ENCODE results near the gene EPO.
"Not testable (repeated sequence)": the region's sequence is repeated elsewhere in the genome, so short reads cannot be mapped to it uniquely, and the experiment has no call there.

The EPO gene

DNA sequence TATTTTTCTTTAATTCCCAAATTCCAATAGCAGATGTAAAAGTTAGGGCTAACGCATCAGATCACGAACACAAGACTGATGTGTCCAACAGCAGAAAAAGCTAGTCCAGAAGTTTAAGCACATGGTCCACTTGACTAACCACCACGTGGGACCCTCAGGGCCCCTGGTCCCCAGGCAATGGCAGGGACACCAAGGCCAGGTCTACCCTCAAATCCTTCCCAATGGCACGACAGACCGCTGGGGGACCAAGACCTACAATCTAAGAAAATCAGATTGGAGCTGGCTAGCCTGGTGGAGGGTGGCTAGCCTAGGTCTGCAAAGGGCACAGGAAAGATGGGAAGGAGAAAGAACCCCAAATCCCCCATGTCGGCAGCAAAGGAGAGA is 27.7 kb upstream of the EPO start:
- H3K4me3 ChIP-seq (ENCODE audit: low read depth, low read length) = peak overlapping the region; percentile 74
- TF ChIP-seq, protein P1, sequence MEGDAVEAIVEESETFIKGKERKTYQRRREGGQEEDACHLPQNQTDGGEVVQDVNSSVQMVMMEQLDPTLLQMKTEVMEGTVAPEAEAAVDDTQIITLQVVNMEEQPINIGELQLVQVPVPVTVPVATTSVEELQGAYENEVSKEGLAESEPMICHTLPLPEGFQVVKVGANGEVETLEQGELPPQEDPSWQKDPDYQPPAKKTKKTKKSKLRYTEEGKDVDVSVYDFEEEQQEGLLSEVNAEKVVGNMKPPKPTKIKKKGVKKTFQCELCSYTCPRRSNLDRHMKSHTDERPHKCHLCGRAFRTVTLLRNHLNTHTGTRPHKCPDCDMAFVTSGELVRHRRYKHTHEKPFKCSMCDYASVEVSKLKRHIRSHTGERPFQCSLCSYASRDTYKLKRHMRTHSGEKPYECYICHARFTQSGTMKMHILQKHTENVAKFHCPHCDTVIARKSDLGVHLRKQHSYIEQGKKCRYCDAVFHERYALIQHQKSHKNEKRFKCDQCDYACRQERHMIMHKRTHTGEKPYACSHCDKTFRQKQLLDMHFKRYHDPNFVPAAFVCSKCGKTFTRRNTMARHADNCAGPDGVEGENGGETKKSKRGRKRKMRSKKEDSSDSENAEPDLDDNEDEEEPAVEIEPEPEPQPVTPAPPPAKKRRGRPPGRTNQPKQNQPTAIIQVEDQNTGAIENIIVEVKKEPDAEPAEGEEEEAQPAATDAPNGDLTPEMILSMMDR (IDR thresholded peaks at IDR 0.05; ENCODE audit: low read depth, low read length) = no peak
- in situ Hi-C loops (cut with HindIII; ENCODE audit: low sequenced_read_pairs) = no loop called here
- no peak for DNase-seq (ENCODE audit: low read depth, low spot score)

DNA sequence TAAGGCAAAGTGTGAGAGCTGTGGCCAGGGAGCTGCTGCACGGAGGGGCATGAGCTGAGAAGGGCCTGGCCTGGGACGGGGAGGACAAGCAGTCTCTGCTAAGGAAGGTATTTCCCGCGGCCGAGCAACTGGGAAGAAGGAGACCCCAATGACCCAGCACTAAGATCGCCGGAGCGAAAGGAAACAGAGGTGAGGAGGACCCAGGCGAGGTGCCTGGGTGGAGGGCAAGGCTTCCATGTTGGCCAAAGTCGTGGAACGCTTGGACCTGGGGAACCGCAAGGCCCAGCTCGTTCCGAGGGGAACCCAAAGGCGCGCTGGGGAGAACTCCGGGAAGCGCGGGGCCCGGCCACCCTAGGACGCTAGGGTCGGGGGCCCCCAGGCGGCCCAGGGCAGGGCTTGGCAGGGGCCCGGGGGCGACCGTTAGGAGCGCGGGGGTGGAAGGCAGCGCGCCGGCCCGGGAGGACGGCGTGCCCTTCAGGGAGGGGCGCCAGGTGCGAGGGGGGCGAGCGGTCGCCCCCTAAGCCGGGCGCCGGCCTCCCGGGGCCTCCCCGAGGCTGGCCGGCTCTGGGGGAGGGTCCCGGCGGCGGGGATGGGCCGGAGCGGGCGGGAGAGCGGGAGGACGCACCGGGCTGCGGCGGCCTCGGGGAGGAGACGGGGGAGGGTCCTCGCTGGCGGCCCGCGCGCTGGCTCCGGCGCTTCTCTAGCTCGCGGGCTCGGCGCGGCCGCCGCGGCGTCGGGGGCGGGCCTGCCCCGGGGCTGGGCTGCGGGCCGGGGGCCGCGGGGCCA is 26.8 kb upstream of the EPO start:
- in situ Hi-C loops (cut with HindIII; ENCODE audit: low sequenced_read_pairs) = no loop called here
- TF ChIP-seq, protein P1 (IDR thresholded peaks at IDR 0.05; ENCODE audit: low read depth, low read length) = no peak
- H3K4me3 ChIP-seq (ENCODE audit: low read depth, low read length) = peak overlapping the region; percentile 74
- DNase-seq (ENCODE audit: low read depth, low spot score) = no peak

DNA sequence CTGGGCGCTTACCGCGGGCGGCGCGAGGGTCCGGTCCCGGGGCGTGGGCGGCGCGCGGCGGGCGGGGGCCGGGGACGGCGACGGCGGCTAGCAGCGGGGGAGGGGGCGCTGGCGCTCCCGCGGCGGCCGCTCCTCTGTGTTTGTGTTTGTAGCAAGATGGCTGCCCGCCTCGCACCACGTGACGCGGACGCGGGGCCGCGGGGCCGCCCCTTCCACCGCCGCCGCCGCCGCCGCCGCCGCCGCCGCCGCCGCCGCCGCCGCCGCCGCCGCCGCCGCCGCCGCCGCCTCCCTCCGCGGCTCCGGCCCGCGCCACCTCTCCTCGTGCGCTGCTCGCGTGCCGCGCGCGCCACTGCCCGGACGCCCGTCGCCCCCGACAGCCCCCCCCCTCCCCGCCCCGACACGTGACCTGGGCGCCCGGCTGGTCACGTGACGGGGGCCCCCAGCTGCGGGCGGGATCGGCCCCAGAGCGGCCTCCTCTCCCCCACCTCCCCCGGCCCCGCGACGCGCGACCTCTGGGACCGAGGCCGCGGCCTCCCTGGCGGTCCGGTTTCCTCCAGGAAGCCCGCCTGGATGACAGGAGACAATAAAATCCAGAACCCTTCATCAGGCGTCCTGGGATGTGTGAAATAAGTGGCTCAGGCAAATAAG is 26.0 kb upstream of the EPO start, which contains the start of gene GIGYF1:
Gene GIGYF1 (minus strand): TSS at position 153 of the 648 bp plus-strand sequence. CDS start 6,012 bp downstream, outside the sequence.
- in situ Hi-C loops (cut with HindIII; ENCODE audit: low sequenced_read_pairs) = no loop called here
- TF ChIP-seq, protein P1 (IDR thresholded peaks at IDR 0.05; ENCODE audit: low read depth, low read length) = no peak
- peak within 1 kb of the TSS; percentile 74 for H3K4me3 ChIP-seq (ENCODE audit: low read depth, low read length)
- DNase-seq (ENCODE audit: low read depth, low spot score) = peak; percentile 48

DNA sequence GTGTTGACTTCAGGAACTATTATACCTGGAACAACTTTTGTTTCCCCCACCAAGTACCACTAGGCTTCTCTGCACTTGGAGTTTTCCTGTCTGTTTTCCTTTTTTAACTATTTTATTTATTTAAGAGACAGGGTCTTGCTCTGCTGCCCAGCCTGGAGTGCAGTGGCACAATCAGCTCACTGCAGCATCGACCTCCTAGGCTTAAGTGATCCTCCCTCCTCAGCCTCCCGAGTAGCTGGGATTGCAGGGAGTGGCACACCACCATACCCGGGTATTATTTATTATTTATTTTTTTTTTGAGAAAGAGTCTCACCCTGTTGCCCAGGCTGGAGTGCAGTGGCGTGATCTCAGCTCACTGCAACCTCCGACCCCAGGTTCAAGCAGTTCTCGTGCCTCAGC is 24.1 kb upstream of the EPO start:
- DNase-seq (ENCODE audit: low read depth, low spot score) = no peak
- no peak overlapping the region for H3K4me3 ChIP-seq (ENCODE audit: low read depth, low read length)
- in situ Hi-C loops (cut with HindIII; ENCODE audit: low sequenced_read_pairs) = no loop called here
- TF ChIP-seq, protein P1 (IDR thresholded peaks at IDR 0.05; ENCODE audit: low read depth, low read length) = no peak

DNA sequence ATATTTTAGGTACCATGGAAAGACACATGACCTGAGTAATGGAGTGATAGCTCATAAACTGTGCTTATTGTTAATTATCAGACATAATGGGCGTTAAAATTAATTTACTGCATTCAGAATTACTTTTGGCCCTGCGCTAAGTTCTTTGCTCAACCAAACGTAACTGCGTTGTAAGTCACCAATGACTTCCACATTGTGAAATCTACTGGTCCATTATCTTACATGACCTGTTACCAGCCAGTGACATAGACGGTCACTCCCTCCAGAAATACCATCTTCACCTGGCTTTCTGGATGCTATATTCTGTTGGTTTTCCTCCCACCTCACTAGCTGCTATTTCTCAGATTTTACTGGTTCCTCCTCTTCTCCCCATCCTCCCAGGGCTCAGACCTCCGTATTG is 21.2 kb upstream of the EPO start:
- DNase-seq (ENCODE audit: low read depth, low spot score) = no peak
- H3K4me3 ChIP-seq (ENCODE audit: low read depth, low read length) = no peak overlapping the region
- TF ChIP-seq, protein P1 (IDR thresholded peaks at IDR 0.05; ENCODE audit: low read depth, low read length) = no peak
- in situ Hi-C loops (cut with HindIII; ENCODE audit: low sequenced_read_pairs) = no loop called here

DNA sequence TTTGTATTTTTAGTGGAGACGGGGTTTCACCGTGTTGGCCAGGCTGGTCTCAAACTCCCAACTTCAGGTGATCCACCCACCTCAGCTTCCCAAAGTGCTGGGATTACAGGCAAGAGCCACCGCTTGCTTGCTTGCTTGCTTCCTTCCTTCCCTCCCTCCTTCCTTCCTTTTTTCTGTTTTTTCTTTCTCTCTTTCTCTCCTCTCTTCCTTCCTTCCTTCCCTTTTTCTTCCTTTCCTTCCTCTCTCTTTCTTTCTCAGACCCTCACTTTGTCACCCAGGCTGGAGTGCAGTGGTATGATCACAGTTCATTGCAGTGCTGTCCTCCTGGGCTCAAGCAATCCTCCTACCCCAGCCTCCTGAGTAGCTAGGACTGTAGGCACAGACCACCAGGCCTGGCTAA is 19.2 kb upstream of the EPO start:
- DNase-seq (ENCODE audit: low read depth, low spot score); in situ Hi-C loops (cut with HindIII; ENCODE audit: low sequenced_read_pairs); H3K4me3 ChIP-seq (ENCODE audit: low read depth, low read length): not testable (repeated sequence)

DNA sequence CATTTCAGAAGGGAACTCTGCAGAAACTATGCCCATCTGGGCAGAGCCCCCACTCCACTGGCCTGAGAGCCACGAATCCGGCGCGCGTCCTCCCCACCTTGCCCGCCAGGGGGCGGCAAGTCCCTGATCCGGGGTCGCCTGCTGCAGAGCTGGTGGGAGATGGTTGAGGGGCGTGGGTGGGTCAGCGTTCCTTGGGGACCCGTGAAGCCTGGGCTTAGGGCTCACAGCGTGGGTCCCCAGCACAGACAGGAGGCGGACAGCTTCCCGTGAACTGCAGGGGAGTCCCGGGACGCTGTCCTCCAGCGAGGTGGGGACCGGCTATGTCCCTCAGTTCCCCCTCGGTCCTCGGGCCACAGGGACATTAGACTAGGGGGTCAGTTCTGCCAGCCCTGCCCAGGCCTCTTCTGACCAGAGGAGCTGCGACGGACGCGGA is 14.9 kb upstream of the EPO start:
- peak; percentile 72 for DNase-seq (ENCODE audit: low read depth, low spot score)
- H3K4me3 ChIP-seq (ENCODE audit: low read depth, low read length) = peak overlapping the region; percentile 82
- in situ Hi-C loops (cut with HindIII; ENCODE audit: low sequenced_read_pairs) = no loop called here
- TF ChIP-seq, protein P1 (IDR thresholded peaks at IDR 0.05; ENCODE audit: low read depth, low read length) = peak; percentile 94

Measured in astrocyte of the spinal cord (primary cell).